Endothelial cell of umbilical vein (primary cell): ENCODE results near the gene LRRC41. TPM values are rescaled to one million over a fixed set of nuclear protein-coding genes. Genes with fewer than 3 reads are reported as not detected.

ENCODE experiments used
- BruUV-seq: library from RNA; stranded (reverse); fragments of 400-500 nt; replicated peaks from 2 replicates; lab custom pipeline; 2021; lab: Mats Ljungman, UMichigan
- CTCF ChIA-PET: fragments of 300-600, 350-600 bp; sonication (Branson Sonifier 250); formaldehyde crosslinking; loops from one replicate; lab custom pipeline; 2021; ENCODE audit warnings: antibody characterized with exemption, inconsistent platforms; lab: Charles Lee
- POLR2A ChIA-PET: fragments of 300-600, 350-600 bp; sonication (Branson Sonifier 250); formaldehyde crosslinking; loops from one replicate; lab custom pipeline; 2021; ENCODE audit warnings: antibody characterized with exemption, inconsistent platforms; lab: Charles Lee
- DNase-seq: peaks from one replicate; pipeline ENCODE4 v3.0.0-alpha.2; 2011; ENCODE audit warnings: low read depth, low spot score
- FAIRE-seq: peaks from 2 replicates; lab custom pipeline; 2011; peaks lifted over from hg19 to GRCh38; lab: Jason Lieb, UNC
- H2AFZ ChIP-seq: 2 replicates; pipeline ENCODE4 v1.6.0; 2012; ENCODE audit warnings: low read depth, low read length, control low read depth, inconsistent platforms
- H3K27ac ChIP-seq: 2 replicates; pipeline ENCODE4 v1.5.1; 2011; ENCODE audit warnings: low read depth, mild to moderate bottlenecking, control low read depth, low read length, moderate library complexity; ENCODE audit not compliant: insufficient read depth
- H3K27me3 ChIP-seq, 2 experiments: 2 replicates each; pipeline versions ENCODE4 v1.6.0 to v1.6.1; 2011; ENCODE audit warnings: low read length in 2 of 2, mixed read lengths in 1 of 2; ENCODE audit not compliant: control insufficient read depth in 2 of 2, insufficient read depth in 2 of 2
- H3K36me3 ChIP-seq, 2 experiments: 2 replicates in 1 of 2; 3 replicates in 1 of 2; pipeline ENCODE4 v1.5.1; 2011; ENCODE audit warnings: low read length in 2 of 2, mild to moderate bottlenecking in 1 of 2, moderate library complexity in 1 of 2; ENCODE audit not compliant: control insufficient read depth in 2 of 2, insufficient read depth in 2 of 2; ENCODE audit errors: extremely low read depth in 1 of 2
- H3K4me1 ChIP-seq: 3 replicates; pipeline ENCODE4 v1.5.1; 2011; ENCODE audit warnings: mild to moderate bottlenecking, low read length; ENCODE audit not compliant: control insufficient read depth, insufficient read depth; ENCODE audit errors: extremely low read depth
- H3K4me2 ChIP-seq: 2 replicates; pipeline ENCODE4 v1.6.1; 2011; ENCODE audit warnings: low read length, control low read depth, mixed read lengths; ENCODE audit not compliant: insufficient read depth
- H3K4me3 ChIP-seq, 3 experiments: fragments of 200-600 bp in 1 of 3; sonication (generic), shearing (Covaris generic) in 1 of 3; replicated peaks in 1 of 3; 2 replicates each; pipeline ENCODE4 v1.5.1; 2011 to 2016; ENCODE audit warnings: control low read depth in 3 of 3, low read length in 3 of 3, mild to moderate bottlenecking in 2 of 3, inconsistent platforms in 1 of 3, low read depth in 1 of 3, moderate library complexity in 1 of 3; ENCODE audit not compliant: insufficient read depth in 1 of 3
- H3K79me2 ChIP-seq: 2 replicates; pipeline ENCODE4 v1.6.0; 2012; ENCODE audit warnings: low read length, inconsistent platforms; ENCODE audit not compliant: control insufficient read depth, insufficient read depth
- H3K9ac ChIP-seq: replicated peaks from 2 replicates; pipeline ENCODE3; 2011; ENCODE audit warnings: low read length, control low read depth; ENCODE audit not compliant: insufficient read depth; ENCODE audit errors: extremely low read depth
- H3K9me1 ChIP-seq: replicated peaks from 3 replicates; pipeline ENCODE4 v1.6.0; 2011; ENCODE audit warnings: mild to moderate bottlenecking, low read length; ENCODE audit not compliant: control insufficient read depth, insufficient read depth; ENCODE audit errors: extremely low read depth
- H3K9me3 ChIP-seq: replicated peaks from 2 replicates; pipeline ENCODE4 v1.5.1; 2012; ENCODE audit warnings: low read length, inconsistent platforms; ENCODE audit not compliant: control insufficient read depth, insufficient read depth
- H4K20me1 ChIP-seq: replicated peaks from 2 replicates; pipeline ENCODE3; 2011; ENCODE audit warnings: mild to moderate bottlenecking, low read length; ENCODE audit not compliant: control insufficient read depth, insufficient read depth; ENCODE audit errors: extremely low read depth
- CTCF ChIP-seq, 2 donors: IDR thresholded peaks; 1 replicate in 1 of 2; 2 replicates in 1 of 2; pipeline ENCODE4 v1.5.1; 2011; ENCODE audit warnings: low read length in 2 of 2, mild to moderate bottlenecking in 2 of 2, moderate library complexity in 2 of 2, control low read depth in 1 of 2, inconsistent platforms in 1 of 2, low read depth in 1 of 2; ENCODE audit not compliant: insufficient read depth in 1 of 2; ENCODE audit errors: extremely low read depth in 1 of 2
- EZH2 ChIP-seq: IDR thresholded peaks from 2 replicates; pipeline ENCODE4 v1.6.1; 2012; ENCODE audit warnings: borderline replicate concordance, low read depth, mild to moderate bottlenecking, moderate library complexity, low read length, inconsistent platforms; ENCODE audit not compliant: severe bottlenecking
- FOS ChIP-seq: IDR thresholded peaks from 2 replicates; pipeline ENCODE4 v1.6.1; 2011; ENCODE audit warnings: mild to moderate bottlenecking, low read length, moderate library complexity, borderline replicate concordance; ENCODE audit not compliant: insufficient read depth
- GATA2 ChIP-seq: IDR thresholded peaks from 2 replicates; pipeline ENCODE4 v1.7.0; 2011; ENCODE audit warnings: low read depth, mild to moderate bottlenecking, moderate library complexity, mixed read lengths, low read length; ENCODE audit not compliant: insufficient read length, insufficient read depth
- JUN ChIP-seq: IDR thresholded peaks from 2 replicates; pipeline ENCODE4 v1.6.1; 2011; ENCODE audit warnings: borderline replicate concordance, low read depth; ENCODE audit not compliant: insufficient read length, insufficient read depth
- MAX ChIP-seq: IDR thresholded peaks from 2 replicates; pipeline ENCODE4 v1.6.1; 2011; ENCODE audit not compliant: insufficient read depth, insufficient read length
- MYC ChIP-seq: IDR thresholded peaks from one replicate; pipeline ENCODE4 v1.6.1; 2011; ENCODE audit warnings: mild to moderate bottlenecking, low read depth, low read length
- POLR2A ChIP-seq: IDR thresholded peaks from 2 replicates; pipeline ENCODE4 v1.6.1; 2012; ENCODE audit warnings: low read depth, mild to moderate bottlenecking, control low read depth, low read length
- POLR2AphosphoS5 ChIP-seq: IDR thresholded peaks from 2 replicates; pipeline ENCODE4 v1.6.1; 2012; ENCODE audit warnings: low read depth, mild to moderate bottlenecking, control low read depth, low read length, moderate library complexity; ENCODE audit not compliant: insufficient read depth
- dilution Hi-C: fragments of 300-500 bp; cut with MboI; formaldehyde crosslinking; loops from one replicate; pipeline ENCODE4 v1.15.0; 2019; ENCODE audit warnings: low sequenced_read_pairs; ENCODE audit not compliant: extremely low pct_ligation_motif_present
- intact Hi-C: fragments of 100-400 bp; cut with micrococcal nuclease; formaldehyde crosslinking; loops from one replicate; pipeline ENCODE4 v1.10.0; 2022
- polyA plus RNA-seq, 4 experiments: library from polyadenylated mRNA; depleted of rRNA in 3 of 4; stranded (reverse) in 3 of 4; unstranded in 1 of 4; fragments of >200 nt; gene quantifications; 2 replicates each; pipeline versions ENCODE4 v1.2.1 to v1.2.3, GENCODE V29; 2011 to 2012; ENCODE audit warnings: missing spikeins in 1 of 4
- total RNA-seq: library from RNA; stranded (reverse); gene quantifications from 2 replicates; pipeline ENCODE4 v1.2.3, GENCODE V29; 2021

Gene LRRC41
- total and polyA plus RNA-seq, 2 donors (not counting 3 experiments of a cell fraction or from before 2014, with no cell fraction given): 69.2 to 91.1 TPM

DNA sequence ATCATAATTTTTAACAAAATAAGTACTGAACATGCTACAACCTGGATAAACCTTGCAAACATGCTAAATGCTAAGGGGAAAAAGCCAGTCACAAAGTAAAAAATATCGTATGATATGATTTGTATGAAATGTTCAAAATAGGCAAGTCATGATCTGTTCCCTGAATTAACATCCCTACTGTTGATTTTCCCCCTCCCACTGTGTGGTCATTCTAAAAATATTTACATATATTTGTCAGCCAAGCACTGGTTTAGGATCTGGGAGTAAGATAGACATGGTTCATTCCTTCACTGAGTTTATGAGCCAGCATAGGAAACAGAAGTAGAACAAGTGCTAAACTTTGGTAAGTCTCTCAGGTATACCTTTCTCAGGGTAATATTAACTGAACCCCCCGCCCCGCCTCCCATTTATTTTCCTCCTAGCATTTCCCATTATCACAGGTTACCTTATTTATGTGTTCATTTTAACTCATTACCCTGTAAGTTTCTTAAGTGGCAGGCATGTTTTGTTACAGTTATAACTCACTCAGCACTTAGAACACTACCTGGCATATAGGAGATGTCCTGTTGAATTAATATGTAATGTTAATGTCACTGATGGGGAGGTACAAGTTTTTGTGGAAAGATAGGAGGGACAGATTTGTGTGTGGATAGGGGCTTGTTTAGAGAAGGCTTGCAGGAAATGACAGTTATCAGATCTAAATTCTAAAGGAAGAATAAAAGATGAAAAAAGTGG lies 12.4 kb upstream of the LRRC41 start:
- no TSS peak for BruUV-seq
- no peak for FAIRE-seq
- intact Hi-C loops: no loop called here
- no peak overlapping the region for H3K27ac ChIP-seq
- H3K4me1 ChIP-seq: no peaks in the 10 kb centered on the region
- H3K9ac ChIP-seq: no peak overlapping the region
- no peak for TF ChIP-seq POLR2A
- POLR2A ChIA-PET: no interaction called here
- H3K27me3 ChIP-seq: no peaks in the 10 kb centered on the region
- no peaks in the 10 kb centered on the region for H3K79me2 ChIP-seq
- CTCF ChIA-PET: interaction anchor here (0.7 kb wide), 1 partner anchor 17 kb away, joined by 3 read pairs; no protein-coding TSS in a partner anchor
- no peak overlapping the region for H3K4me3 ChIP-seq
- H3K36me3 ChIP-seq: peaks cover 0 to 5% of the 10 kb centered on the region in 2 experiments
- no peaks in the 10 kb centered on the region for H3K9me1 ChIP-seq
- no peaks in the 10 kb centered on the region for H3K9me3 ChIP-seq
- H4K20me1 ChIP-seq: no peaks in the 10 kb centered on the region
- no peak overlapping the region for H3K4me2 ChIP-seq
- DNase-seq: no peak
- no peak overlapping the region for H2AFZ ChIP-seq
- dilution Hi-C loops: no loop called here

DNA sequence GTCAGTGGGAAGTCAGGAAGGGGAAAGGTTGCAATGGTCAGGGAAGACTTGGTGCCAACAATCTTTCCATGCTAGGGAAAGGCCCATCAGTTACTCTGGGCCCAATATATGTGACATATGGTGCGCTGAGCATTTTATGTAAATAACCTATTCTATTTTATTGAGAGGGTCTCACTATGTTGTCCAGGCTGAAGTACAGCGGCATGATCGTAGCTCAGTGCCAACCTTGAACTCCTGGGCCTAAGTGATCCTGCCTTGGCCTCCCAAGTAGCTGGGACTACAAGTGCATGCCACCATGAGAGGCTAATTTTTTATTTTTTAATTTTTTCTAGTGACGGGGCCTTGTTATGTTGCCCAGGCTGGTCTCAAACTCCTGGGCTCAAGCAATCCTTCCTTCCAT lies 6.9 kb upstream of the LRRC41 start:
- Histone ChIP-seq H3K36me3 (peaks cover 4 to 10% of the 10 kb centered on the region in 2 experiments), H3K79me2 (peaks cover 41% of the 10 kb centered on the region), H3K27me3 (no peaks in the 10 kb centered on the region), H3K9ac (no peak overlapping the region), H3K4me1 (no peaks in the 10 kb centered on the region), H3K9me1 (no peaks in the 10 kb centered on the region), H4K20me1 (no peaks in the 10 kb centered on the region), H3K4me2 (no peak overlapping the region), H3K27ac (no peak overlapping the region), H3K9me3 (no peaks in the 10 kb centered on the region), H2AFZ (no peak overlapping the region), H3K4me3 (no peak overlapping the region)
- FAIRE-seq: no peak
- BruUV-seq: no TSS peak
- intact Hi-C loops: no loop called here
- DNase-seq: no peak
- ChIA-PET POLR2A (interaction anchor here (0.7 kb wide), 1 partner anchor 1733 kb away, joined by 4 read pairs; no protein-coding TSS in a partner anchor), CTCF (interaction anchor here (1.1 kb wide), 1 partner anchor 38 kb away, joined by 3 read pairs; no protein-coding TSS in a partner anchor)
- dilution Hi-C loops: no loop called here
- TF ChIP-seq JUN (no peak), MAX (no peak), MYC (no peak), FOS (no peak), POLR2AphosphoS5 (no peak), GATA2 (no peak), CTCF (IDR thresholded peaks at IDR 0.05; ENCODE audit: extremely low read depth in 1 of 2, insufficient read depth in 1 of 2, low read depth in 1 of 2, low read length in 2 of 2) (no peak), POLR2A (no peak), EZH2 (no peak)
